ENCODE data around the gene PTDSS2.

DNA sequence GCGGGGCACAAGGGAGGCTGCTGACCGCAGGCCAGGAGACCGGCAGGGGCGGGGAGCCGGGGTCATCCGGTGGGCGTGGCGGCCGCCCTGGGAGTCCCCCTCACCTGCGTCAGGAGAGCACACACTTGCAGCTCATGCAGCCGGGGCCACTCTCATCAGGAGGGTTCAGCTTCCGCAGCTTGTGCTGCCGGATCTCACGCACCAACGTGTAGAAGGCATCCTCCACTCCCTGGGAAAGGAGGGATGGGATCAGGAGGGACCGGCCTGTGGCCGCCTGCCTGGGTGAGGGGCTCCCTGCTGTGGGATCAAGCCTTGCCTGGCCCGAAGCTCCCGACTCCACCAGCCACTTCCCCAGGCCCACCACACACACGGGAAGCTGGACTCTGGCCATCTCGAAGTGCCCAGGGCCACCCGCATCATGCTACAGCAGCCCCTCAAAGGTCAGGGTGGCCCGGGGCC, 82.5 kb downstream of the PTDSS2 start:
- TF ChIP-seq CTCF (conservative IDR thresholded peaks at IDR 0.05; ENCODE audit: low read length) (no peak), EZH2phosphoT487 (IDR thresholded peaks at IDR 0.05; ENCODE audit: borderline replicate concordance) (no peak)
